ENCODE results near the gene CBX6.

The CBX6 gene

DNA sequence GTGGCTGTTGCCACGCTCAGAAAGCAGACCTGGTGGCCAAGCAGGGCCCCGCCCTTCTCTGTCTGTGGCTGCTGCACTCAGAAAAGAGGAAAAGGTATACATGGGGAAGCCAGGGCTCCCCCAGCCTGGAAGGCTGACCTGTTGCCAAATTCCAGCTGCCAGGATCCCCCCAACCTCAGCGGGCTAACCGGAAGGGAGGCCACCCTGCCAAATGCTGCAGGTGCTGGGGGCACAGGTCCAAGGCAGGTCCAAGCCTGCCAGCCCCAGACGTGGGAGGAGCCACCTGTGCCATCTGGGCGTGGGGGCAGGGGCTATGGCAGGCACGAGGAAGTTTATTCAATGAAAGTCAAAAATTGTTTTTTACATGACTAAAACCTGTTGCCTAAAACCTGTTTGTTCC lies 30.8 kb downstream of the CBX6 start:
- no peak for DNase-seq (ENCODE audit: low read depth in 1 of 2, low spot score in 1 of 2)

DNA sequence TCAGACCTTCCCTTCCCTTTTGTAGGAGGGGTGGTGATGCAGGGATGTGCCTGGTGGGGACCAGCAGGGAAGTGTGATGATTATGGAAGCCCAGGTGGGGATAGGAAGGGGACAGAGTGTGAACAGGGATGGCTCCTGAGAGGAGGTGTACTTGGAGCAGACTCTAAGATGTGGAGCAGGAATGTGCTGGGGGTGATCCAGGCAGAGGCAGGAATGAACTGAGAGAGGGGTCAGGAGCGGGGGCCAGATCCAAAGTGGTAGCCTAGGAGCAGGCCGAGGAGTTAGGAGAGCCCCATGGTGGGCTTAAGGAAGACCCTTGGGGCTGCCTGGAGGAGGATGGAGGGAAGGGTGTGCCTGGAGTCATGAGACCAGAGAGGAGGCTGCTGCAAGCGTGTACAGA lies 31.9 kb downstream of the CBX6 start:
- no peak for DNase-seq (ENCODE audit: low read depth in 1 of 2, low spot score in 1 of 2)

DNA sequence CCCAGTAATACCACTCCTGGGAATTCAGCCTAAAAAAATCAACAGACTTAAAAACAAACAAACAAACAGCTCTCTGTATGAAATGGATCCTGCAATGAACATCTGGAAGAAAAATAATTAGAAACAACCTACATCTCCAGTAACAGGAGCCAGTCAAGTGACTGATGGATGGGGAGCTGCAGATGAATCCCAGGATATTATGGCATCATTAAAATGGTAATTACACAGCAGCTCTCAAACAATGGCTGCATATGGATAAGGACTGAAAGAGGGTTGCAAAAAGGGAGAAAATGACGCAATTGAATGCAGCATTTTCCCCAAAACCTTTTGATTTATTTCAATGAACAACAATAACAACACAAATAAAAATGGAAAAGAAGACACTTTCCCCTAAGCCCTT lies 32.3 kb downstream of the CBX6 start:
- no peak for DNase-seq (ENCODE audit: low read depth in 1 of 2, low spot score in 1 of 2)

DNA sequence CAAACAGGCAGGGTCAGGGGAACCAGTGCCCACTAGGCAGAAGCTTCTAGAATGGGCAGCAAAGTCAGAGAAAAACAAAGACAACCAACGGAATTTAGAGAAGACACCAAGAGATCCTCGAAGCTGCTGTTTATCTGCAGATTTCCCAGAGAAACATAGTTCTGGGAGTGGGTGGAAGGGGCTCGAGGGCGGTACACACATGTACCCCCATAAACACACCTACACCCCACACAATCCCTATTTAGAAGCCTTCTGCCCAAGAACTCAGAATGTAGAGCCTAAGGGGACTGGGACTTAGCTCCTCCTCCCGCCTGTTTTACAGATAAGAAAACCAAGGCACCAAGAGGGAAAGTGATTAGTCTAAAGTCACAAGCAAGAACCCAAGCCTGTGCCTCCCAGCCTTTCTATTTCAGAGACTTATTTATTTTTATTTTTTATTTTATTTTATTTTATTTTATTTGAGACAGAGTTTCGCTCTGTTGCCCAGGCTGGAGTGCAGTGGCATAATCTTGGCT lies 34.5 kb downstream of the CBX6 start:
- DNase-seq (ENCODE audit: low read depth in 1 of 2, low spot score in 1 of 2), result no peak

DNA sequence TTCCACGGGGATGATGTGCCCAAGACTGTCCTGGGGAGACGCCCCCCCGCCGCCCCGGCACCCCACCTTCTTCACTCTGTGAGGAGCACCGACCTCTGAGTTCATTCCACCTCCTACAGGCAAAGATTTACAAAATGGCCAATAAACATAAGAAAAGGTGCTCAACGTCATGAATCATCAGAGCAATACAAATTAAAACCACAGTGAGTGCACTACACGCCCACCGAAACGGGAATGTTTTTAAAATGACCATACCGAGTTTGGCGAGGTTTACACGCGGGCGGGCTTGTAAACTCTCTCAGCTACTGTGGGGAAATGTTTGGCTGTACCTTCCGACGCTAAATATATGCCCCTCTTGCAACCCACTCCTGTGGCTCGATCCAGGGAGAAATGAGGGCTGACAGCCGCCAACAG lies 36.1 kb downstream of the CBX6 start:
- no peak for DNase-seq (ENCODE audit: low read depth in 1 of 2, low spot score in 1 of 2)

DNA sequence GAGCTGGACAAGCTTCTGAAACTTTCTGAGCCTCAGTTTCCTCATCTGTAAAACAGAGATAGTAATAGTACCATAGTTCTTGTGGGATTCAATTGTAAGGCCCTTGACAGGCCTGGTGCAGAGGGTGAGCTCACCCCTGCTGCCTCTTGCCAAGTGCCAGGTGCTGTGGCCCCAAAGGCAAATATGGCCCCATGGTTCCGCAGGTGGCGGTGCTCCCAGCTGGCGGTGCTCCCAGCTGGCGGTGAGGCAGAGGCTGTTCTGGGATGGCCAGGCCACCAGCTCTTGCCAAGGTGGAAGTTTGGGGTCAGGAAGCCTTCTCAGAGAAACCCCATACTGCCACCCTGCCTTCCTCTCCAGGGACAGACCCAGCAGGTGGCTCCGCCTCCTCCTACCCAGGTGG lies 37.0 kb downstream of the CBX6 start:
- DNase-seq (ENCODE audit: low read depth in 1 of 2, low spot score in 1 of 2), result no peak

DNA sequence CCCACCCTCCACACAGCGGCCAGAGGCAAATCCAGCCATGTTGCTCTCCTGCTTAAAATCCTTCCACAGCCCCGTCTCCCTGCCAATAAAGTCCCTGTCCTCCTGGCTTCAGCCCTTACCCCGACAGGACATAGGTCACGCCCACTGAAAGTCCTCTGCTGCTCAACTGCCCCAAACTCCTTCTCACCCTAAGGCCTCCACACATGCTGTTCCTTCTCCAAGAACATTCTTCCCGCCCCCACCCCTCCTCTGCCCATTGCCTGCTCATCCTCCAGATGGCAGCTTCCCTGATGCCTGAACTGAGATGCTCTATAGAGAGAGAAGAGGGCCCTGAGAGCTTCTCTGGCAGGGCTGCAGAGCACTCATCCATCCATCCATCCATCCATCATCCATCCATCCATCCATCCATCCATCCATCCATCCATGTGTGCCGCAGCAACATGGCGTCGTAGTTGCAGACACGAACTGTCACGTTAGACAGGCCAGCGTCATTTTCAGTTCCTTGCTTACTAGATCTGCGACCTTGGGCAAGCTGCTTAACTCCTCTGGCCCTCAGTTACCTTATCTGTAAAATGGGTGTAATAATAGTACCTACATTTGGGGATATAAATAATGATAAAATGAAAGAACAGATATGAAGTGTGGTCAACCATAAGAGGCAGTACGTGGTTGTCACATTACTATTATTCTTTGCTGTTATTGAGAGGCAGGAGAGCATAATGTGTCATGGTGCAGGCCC lies 37.6 kb downstream of the CBX6 start:
- no peak for DNase-seq (ENCODE audit: low read depth in 1 of 2, low spot score in 1 of 2)

DNA sequence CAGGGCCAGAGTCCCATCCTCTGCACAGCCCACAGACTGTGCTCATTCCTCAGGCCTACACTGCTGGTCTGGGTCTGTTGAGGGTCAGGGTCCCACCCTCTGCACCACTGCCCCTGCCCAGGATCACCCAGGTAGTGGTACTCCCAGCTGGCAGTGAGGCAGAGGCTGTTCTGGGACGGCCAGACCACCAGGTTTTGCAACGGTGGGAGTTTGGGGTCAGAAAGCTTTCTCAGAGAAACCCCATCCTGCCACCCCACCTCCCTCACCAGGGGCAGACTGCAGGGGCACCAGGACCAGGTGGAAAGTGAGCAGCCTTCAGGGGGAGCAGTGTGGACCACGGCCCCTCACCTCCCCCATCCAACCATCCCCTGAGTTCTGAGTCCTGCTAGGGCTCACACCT lies 39.0 kb downstream of the CBX6 start:
- no peak for DNase-seq (ENCODE audit: low read depth in 1 of 2, low spot score in 1 of 2)

DNA sequence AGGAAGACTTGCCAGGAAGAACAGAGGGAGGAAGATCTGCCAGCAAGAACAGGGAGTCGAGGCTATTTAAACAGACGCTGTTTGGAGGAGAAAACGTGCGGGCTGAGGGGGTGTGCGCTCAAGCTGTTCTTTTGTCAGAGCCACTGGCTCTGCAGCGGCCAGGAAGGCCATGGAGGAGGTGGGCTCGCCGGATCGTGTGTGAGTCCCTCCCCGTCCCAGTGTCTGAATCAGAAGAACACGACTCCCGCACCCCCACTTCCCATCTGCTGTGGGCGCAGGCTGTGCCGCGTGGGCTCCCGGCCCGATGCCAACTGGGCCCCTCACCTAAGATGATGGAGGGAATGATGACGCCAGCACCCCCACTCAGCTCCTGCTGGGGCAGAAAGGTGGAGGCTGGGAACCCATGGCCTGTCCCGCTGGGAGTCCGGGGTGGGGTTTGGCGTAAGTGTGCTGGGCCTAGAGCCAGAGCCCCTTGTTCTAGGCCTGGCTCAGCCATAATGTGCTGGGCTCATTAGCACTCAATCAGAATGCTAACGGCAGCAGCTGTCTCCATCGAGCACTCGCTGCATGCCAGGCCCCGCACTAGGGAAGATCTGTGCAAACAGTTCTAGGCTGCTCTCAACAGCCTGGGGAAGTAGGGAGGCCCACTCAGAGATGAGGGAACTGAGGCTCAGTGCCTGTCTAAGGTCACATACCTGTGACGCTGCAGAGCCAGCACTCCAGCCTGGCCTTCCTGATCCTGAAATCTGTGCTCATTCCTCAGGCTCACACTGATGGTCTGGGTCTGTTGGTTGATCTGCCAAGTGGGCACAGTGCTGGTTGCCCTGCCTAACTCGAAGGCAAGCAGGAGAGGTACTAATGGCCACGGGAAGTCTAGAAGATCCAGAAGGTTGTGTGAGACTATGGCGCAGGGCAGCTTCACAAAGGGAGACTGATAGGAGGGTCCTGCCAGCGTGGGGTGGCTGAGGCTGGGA lies 39.7 kb downstream of the CBX6 start:
- DNase-seq (ENCODE audit: low read depth in 1 of 2, low spot score in 1 of 2), result no peak

DNA sequence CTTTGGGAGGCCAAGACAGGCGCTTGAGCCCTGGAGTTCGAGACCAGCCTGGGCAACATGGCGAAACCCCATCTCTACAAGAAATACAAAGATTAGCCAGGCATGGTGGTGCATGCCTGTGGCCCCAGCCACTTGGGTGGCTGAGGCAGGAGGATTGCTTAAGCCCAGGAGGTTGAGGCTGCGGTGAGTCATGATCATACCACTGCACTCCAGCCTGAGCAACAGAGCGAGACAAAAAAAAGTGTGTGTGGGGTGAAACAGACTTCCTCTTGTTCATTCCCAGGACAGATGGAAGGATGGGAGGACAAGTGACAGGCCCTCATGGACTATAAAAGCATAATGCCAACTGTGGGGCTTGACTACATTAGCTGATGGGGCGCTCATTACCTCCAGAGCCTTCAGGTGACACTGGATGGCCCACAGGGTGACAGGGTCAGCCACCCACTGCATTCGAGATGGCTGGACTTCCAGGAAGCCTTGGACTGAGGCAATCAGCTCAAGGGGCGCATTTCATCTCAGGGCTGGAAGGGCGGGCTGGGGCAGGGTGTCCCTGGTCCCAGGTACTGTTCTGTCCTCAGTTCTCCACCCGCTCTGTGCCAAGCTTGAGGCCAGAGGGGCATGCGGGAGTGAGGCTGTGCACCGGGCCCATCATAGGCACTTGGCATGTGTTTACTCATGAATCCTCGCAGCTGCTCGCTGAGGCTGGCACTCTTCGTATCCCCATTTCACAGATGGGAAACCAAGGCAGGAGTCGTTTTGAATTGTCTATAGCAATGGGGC lies 40.7 kb downstream of the CBX6 start:
- DNase-seq (ENCODE audit: low read depth in 1 of 2, low spot score in 1 of 2), result no peak

DNA sequence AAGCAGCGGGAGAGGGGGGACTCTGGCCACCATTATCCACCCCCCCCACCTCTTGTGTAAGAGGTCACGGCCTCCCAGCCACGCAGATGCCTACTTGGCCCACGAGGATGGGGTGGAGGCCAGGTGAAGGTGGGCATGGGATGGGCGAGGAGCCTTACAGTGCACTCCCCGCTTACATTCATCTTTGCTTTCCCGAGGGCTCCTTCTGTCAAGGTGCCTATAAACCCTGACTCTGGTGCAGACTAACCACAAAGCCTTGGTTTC lies 41.2 kb downstream of the CBX6 start:
- no peak for DNase-seq (ENCODE audit: low read depth in 1 of 2, low spot score in 1 of 2)

DNA sequence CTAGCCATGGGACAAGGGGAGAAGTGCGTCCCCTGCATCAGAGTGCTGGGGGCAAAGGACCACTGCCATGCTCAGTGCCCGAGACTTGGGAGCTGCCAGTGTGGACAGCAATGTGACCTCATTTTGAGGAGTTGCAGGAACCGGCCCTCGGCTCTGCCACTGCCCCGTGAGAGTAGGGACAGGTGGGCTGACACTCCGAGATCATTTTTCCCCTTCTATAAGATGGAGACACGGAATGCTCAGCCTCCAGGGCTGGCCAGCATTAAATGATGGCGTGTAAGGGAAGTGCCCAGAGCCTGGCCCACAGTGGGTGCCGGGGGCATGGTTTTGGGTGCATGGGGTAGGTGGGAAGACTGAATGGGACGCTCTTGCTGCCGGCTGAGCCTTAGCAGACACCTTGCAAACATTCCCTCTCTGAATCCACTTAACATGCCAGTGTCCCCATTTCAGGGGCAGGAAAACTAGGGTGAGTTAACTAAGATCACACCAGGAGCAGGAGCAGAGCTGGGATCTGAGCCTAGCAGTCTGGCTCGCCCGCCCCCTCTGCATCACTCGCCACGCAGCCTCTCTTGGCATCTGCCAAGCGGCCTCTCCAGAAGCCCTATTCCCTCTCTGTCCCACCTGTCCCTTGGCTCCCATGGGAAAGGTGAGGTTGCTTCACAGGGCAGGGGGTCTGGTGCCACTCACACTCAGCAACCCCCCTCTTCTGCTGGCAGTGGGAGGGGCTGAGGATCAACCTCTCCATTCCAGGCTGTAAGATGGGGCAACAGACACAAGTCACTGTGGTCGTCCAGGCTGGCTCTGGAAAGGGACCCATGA lies 41.8 kb downstream of the CBX6 start:
- DNase-seq (ENCODE audit: low read depth in 1 of 2, low spot score in 1 of 2), result no peak

DNA sequence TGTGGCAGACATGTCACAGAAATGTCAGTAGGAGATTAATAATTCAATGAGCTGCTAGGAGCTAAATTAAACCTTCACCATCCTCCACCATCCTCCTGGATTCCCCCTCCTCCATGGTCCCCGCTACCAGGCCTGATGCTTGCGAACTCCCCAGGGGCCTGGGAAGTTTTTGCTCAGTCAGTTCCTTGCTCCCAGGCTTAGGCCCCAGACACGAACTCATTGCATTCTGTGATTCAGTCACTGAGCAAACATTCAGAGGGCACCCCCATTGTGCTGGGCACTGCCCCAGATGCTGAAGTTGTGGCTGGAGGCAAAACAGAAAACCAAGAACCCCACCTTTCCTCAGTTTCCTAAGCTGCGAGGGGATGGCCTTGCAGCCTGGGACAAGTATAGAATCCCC lies 42.5 kb downstream of the CBX6 start:
- no peak for DNase-seq (ENCODE audit: low read depth in 1 of 2, low spot score in 1 of 2)

DNA sequence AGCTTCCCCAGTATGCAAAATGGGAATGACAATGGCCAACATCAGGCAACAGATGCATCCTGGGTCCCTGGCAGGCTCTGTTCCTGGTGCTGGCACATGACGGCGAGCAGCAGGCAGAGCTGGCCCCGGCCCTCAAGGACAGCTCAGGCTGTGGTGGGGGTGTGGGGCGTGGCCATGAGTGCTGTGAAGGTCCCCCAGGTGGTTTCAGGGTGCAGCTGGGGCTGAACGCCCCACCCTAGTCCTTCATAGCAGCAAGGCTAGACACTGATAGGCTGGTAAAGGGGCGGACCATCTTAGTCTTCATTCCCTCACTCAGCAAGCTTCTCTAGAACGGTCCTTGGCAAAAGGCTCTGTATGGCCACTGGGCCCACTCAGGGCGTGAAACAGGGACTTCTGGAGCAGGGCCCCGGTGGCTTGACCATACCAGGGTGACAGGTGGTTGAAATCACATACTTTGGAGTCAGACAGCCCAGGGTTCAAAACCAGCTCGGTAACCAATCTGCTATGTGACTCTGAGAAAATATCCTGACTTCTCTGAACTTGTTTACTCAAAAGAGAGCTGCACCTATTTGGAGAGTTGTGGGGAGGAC lies 43.3 kb downstream of the CBX6 start:
- DNase-seq (ENCODE audit: low read depth in 1 of 2, low spot score in 1 of 2), result no peak

DNA sequence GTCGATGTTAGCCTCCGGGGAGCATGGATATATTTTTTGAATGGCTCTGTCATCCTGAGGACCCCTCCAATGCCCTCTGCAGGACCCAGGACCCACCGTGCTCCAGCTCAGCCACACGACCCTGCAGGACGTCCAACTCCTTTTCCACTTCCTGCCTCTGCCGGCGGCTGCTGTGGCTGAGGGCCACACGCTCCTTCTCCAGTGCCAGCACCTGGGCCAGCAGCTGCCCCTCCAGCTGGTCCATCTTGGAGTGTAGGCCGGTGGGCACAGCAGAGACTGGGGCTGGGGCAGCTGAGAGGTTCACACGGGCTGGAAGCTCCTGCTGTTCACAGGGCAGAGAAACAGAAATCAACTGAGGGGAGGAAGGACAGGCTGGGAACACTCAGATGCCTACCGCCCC lies 43.8 kb downstream of the CBX6 start:
- DNase-seq (ENCODE audit: low read depth in 1 of 2, low spot score in 1 of 2), result no peak

DNA sequence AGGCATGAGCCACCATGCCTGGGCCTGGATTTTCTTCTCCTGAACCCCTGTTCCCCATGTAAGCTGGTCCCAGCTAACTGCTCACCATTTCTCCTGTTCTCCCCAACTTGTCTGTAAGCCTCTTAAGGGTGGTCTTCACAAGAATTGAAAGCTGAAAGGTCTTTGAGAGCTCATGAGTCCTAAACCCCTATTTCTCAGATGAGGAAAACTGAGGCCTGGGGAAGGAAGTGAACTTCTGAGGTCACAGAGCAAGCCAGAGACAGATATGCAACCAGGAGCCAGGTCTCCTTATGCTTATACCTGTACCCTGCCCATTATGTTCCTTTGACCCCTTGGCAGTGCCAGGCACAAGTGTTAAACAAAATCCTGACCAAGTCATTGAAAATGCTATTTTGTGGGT lies 44.5 kb downstream of the CBX6 start:
- no peak for DNase-seq (ENCODE audit: low read depth in 1 of 2, low spot score in 1 of 2)

DNA sequence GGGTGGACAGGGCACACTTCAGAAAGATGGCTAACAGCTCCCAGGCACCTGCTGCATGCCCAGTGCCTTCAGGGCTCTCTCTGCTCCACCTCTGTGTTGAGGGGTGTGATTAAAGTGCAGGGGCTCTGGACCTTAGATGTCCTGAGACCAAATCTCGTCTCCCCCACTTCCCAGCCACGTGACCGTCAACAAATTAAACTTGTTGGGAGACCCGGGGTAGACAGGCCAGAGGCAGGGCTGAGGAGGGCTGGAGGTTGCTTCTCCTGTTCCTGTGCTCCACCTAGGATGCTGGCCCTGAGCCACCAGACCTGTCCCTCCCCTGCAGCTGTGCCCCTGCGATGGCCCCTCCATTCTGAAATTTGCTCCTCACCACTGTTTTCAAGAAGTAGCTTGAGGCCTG lies 45.2 kb downstream of the CBX6 start:
- no peak for DNase-seq (ENCODE audit: low read depth in 1 of 2, low spot score in 1 of 2)

DNA sequence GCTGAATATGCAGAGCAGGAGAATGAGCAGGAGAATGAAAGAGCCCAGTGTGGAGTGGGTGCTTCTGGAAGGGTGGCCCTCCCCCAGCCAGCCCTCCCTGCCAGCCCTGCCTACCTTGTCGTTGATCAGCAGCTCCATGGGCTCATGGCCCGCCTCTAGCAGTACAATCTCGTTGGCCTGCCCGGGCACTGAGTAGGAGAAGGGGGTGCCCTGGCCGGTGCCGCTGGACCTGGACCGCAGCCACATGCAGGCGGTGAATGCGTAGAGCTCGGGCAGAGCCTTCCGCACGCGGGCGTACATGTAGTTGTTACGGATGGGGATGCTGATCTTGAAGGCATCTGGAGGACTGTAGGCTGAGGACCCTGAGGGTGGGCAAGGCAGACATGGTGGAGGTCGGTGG lies 45.6 kb downstream of the CBX6 start:
- DNase-seq (ENCODE audit: low read depth in 1 of 2, low spot score in 1 of 2), result no peak

DNA sequence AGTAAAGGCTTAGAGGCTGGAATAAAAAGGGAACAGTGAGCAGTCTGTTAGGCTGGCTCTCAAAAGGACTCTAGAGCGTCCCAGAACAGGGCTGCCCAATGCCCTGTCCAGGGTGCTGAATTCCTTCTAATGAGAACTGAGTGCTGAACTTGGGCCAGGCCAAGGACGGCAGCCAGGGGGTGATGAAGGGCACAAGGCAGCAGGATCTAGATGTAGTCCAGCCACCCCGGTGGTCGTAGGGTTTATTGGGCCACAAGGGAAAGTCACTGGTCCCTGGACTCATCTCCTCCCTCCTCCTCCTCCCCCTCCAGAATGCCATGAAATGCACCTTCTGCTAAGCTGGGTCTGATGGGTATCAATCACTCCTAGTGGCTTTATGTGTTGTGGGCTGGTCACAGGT lies 47.4 kb downstream of the CBX6 start:
- no peak for DNase-seq (ENCODE audit: low read depth in 1 of 2, low spot score in 1 of 2)

DNA sequence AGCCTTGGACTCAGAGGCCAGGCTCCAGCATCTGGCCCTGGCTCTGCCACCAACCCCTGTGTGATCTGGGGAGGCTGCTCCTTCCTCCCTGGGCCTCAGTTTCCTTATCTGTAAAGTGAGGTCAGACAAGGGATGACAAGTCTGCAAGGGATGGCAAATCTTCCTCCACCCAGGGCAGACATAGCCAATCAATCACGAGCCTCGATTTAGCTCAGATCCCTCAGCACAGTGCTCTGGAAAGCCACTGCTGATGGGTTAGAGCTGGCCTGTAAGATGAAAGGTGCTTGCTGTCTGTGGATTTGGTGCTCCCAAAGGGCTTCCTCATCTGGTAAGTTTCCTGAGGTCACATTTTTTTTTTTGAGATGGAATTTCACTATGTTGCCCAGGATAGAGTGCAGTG lies 48.4 kb downstream of the CBX6 start:
- no peak for DNase-seq (ENCODE audit: low read depth in 1 of 2, low spot score in 1 of 2)

DNA sequence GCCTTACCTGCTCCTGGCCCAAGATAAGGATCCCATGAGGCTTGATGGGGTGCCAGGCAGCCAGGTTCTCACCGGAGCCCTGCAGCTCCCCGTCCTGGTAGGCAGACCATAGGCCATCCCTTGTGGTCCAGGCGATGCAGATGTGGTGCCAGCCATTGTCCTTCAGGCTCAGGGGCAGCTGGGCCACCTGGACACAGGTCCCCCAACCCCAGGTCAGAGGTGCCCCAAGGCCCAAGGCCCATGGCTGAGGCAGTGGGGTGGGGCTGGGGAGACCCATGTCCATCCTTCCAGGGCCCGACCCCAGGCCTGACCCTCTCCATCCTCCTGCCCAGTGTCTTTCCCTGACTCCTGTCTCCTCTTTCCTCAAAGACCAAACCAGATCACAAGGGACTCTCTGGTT lies 48.9 kb downstream of the CBX6 start:
- DNase-seq (ENCODE audit: low read depth in 1 of 2, low spot score in 1 of 2), result no peak

Data from activated T-helper 1 cell treated with anti-CD3 and anti-CD28 coated beads, Interleukin-2, amount 50 U/mL, for 16 hours (primary cell).